OCI-LY7 (cell line): ENCODE measurements around the gene TBC1D21. TPM values are rescaled to one million over a fixed set of nuclear protein-coding genes. Genes with fewer than 3 reads are reported as not detected.

Source experiments
- BruUV-seq: library from RNA; stranded (reverse); fragments of 400-500 nt; replicated peaks from 2 replicates; lab custom pipeline; 2021; lab: Mats Ljungman, UMichigan
- CTCF ChIA-PET: fragments of 300-600 bp; sonication (Branson Sonifier 250); formaldehyde crosslinking; loops from one replicate; lab custom pipeline; 2022; ENCODE audit warnings: antibody characterized with exemption; ENCODE audit not compliant: unreplicated experiment; lab: Charles Lee
- POLR2A ChIA-PET: fragments of 300-600 bp; sonication (Branson Sonifier 250); formaldehyde crosslinking; loops from one replicate; lab custom pipeline; 2022; ENCODE audit warnings: antibody characterized with exemption; lab: Charles Lee
- DNase-seq: peaks from one replicate; pipeline ENCODE4 v3.0.0-alpha.2; 2015; ENCODE audit warnings: low spot score
- H2AFZ ChIP-seq: fragments of 200-600 bp; sonication (generic), shearing (Covaris generic); 2 replicates; pipeline ENCODE4 v1.6.1; 2014; ENCODE audit warnings: mild to moderate bottlenecking, antibody characterized with exemption, low read length, moderate library complexity
- H3K27ac ChIP-seq: fragments of 200-600 bp; sonication (generic); 2 replicates; pipeline ENCODE4 v1.5.1; 2014; ENCODE audit warnings: mixed run types, low read depth, mild to moderate bottlenecking, moderate library complexity, low read length, inconsistent platforms; ENCODE audit not compliant: poor library complexity, severe bottlenecking
- H3K36me3 ChIP-seq: fragments of 200-600 bp; sonication (generic); 2 replicates; pipeline ENCODE4 v1.6.1; 2014; ENCODE audit warnings: mild to moderate bottlenecking, antibody characterized with exemption, low read length, moderate library complexity, mixed read lengths; ENCODE audit not compliant: insufficient read depth
- H3K4me1 ChIP-seq: fragments of 200-600 bp; sonication (generic); 2 replicates; pipeline ENCODE4 v1.5.1; 2014; ENCODE audit warnings: mild to moderate bottlenecking, low read length; ENCODE audit not compliant: insufficient read depth, poor library complexity, severe bottlenecking
- H3K4me2 ChIP-seq: fragments of 200-600 bp; sonication (generic); 2 replicates; pipeline ENCODE4 v1.6.1; 2014; ENCODE audit warnings: mild to moderate bottlenecking, low read length
- H3K4me3 ChIP-seq: fragments of 200-600 bp; sonication (generic); 2 replicates; pipeline ENCODE4 v1.5.1; 2014; ENCODE audit warnings: mild to moderate bottlenecking, low read depth, low read length; ENCODE audit not compliant: poor library complexity, severe bottlenecking
- H3K79me2 ChIP-seq: fragments of 200-600 bp; sonication (generic); 2 replicates; pipeline ENCODE4 v1.6.1; 2016; ENCODE audit warnings: low read depth, mild to moderate bottlenecking, low read length, moderate library complexity, mixed read lengths; ENCODE audit not compliant: insufficient read depth
- H3K9me2 ChIP-seq: fragments of 200-600 bp; sonication (generic); 2 replicates; pipeline ENCODE4 v1.6.1; 2016; ENCODE audit warnings: mild to moderate bottlenecking, low read length, mixed read lengths; ENCODE audit not compliant: insufficient read depth
- H3K9me3 ChIP-seq: fragments of 200-600 bp; sonication (generic); 2 replicates; pipeline ENCODE4 v1.6.1; 2014; ENCODE audit warnings: mild to moderate bottlenecking, mixed run types, low read length, mixed read lengths
- H4K20me1 ChIP-seq: fragments of 200-600 bp; sonication (generic); 2 replicates; pipeline ENCODE4 v1.6.1; 2014; ENCODE audit warnings: mild to moderate bottlenecking, antibody characterized with exemption, low read length, moderate library complexity, mixed read lengths; ENCODE audit not compliant: insufficient read depth
- EZH2phosphoT487 ChIP-seq: fragments of 200-600 bp; sonication (generic); IDR thresholded peaks from 2 replicates; pipeline ENCODE4 v1.6.1; 2018; ENCODE audit warnings: low read depth, borderline replicate concordance, mild to moderate bottlenecking, mixed run types, antibody characterized with exemption, low read length, moderate library complexity, mixed read lengths
- intact Hi-C: fragments of 100-400 bp; cut with micrococcal nuclease; formaldehyde crosslinking; loops from one replicate; pipeline ENCODE4 v1.10.0; 2022; ENCODE audit not compliant: unreplicated experiment
- total RNA-seq, 2 experiments: library from RNA; depleted of rRNA in 1 of 2; stranded (reverse); fragments of >200 nt in 1 of 2; shearing (Covaris generic) in 1 of 2; gene quantifications; 2 replicates each; pipeline ENCODE4 v1.2.3, GENCODE V29; 2014 to 2022
- TF ChIP-seq, protein P1 (sequence below): fragments of 200-600 bp; sonication (generic); conservative IDR thresholded peaks from 2 replicates; pipeline ENCODE4 v1.5.1; 2014; ENCODE audit warnings: mild to moderate bottlenecking, antibody characterized with exemption, low read length, moderate library complexity, mixed read lengths

Gene TBC1D21
- total RNA-seq, 2 experiments from 2014 or later, result not detected

DNA sequence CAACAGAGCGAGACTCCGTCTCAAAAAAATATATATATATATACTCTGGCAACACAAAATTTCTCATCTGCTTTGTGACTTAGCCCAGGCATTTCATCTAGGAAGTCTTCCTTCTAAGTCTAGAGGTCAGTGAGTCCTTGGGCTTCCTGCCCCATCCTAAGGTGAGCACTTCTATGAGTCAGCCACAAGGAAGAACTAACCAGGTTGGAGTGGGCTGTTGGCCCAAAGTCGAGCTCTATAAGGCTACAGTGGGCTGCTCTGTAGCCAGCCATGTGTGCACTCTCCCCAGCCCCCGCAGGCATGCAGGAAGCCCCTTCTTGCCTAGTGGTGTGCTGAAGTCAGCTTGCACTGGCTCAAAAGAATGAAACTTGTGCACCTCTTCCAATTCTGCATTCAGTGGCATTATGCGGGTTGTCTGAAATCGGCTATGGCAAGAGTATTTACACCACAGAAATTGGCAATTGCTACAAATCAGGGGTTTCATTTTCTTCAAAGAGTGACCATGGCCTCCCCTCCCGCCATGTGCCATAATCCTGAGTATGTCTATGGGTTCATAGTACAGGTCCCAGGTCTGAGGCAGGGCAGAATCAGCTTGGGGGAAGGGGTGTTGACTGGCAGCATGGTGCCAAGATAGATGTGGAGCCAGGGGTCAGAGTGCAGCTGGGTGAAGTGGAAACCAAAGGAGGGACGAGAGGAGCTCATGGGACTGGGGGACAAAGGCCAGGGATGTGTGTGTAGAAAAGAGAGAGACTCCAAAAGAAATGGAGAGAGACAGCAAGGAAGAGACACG lies 30.9 kb downstream of the TBC1D21 start:
- CTCF ChIA-PET, result interaction anchor here (0.6 kb wide), 1 partner anchor 69 kb away, joined by 3 read pairs; no protein-coding TSS in a partner anchor
- no peak overlapping the region for H3K4me2 ChIP-seq
- no peaks in the 10 kb centered on the region for H3K79me2 ChIP-seq
- no TSS peak for BruUV-seq
- POLR2A ChIA-PET, result no interaction called here
- no peaks in the 10 kb centered on the region for H3K9me2 ChIP-seq
- DNase-seq, result no peak
- no peak overlapping the region for H3K4me3 ChIP-seq
- no peaks in the 10 kb centered on the region for H3K36me3 ChIP-seq
- H3K9me3 ChIP-seq, result no peaks in the 10 kb centered on the region
- no peak for TF ChIP-seq EZH2phosphoT487
- TF ChIP-seq, protein P1, sequence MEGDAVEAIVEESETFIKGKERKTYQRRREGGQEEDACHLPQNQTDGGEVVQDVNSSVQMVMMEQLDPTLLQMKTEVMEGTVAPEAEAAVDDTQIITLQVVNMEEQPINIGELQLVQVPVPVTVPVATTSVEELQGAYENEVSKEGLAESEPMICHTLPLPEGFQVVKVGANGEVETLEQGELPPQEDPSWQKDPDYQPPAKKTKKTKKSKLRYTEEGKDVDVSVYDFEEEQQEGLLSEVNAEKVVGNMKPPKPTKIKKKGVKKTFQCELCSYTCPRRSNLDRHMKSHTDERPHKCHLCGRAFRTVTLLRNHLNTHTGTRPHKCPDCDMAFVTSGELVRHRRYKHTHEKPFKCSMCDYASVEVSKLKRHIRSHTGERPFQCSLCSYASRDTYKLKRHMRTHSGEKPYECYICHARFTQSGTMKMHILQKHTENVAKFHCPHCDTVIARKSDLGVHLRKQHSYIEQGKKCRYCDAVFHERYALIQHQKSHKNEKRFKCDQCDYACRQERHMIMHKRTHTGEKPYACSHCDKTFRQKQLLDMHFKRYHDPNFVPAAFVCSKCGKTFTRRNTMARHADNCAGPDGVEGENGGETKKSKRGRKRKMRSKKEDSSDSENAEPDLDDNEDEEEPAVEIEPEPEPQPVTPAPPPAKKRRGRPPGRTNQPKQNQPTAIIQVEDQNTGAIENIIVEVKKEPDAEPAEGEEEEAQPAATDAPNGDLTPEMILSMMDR, result no peak
- intact Hi-C loops, result no loop called here
- no peaks in the 10 kb centered on the region for H4K20me1 ChIP-seq
- H3K4me1 ChIP-seq, result no peaks in the 10 kb centered on the region
- no peak overlapping the region for H2AFZ ChIP-seq
- H3K27ac ChIP-seq, result no peak overlapping the region

DNA sequence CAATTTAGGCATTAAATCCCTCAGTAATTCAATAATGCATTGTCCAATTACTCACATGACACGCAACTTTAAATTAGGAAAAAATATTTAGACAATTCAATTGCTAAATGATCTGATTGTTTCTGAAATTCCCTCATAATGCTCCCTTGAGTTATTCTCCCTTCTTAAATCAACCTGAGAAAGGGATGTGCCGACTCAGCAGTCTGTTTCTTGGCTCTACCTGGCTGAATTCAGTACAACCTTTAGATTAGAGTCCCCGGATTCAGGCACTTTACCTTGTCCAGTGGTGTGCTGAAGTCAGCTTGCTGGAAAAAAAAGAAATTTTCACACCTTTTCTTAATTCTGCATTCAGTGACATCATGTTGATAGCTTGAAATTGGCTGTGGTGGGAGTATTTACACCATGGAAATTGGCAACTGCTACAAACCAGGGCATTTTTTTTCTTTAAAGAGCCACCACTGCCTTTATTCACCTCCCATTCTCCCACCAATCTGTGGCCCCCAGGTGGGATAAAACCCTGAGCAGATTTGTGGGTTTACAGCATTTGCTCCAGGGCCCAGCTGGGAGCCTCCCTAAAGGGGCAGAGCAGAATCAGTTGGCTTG lies 32.0 kb downstream of the TBC1D21 start:
- POLR2A ChIA-PET, result no interaction called here
- no TSS peak for BruUV-seq
- H3K4me2 ChIP-seq, result no peak overlapping the region
- no peaks in the 10 kb centered on the region for H3K4me1 ChIP-seq
- H3K9me2 ChIP-seq, result no peaks in the 10 kb centered on the region
- CTCF ChIA-PET, result no interaction called here
- TF ChIP-seq EZH2phosphoT487, result no peak
- TF ChIP-seq, protein P1, result no peak
- H3K79me2 ChIP-seq, result no peaks in the 10 kb centered on the region
- DNase-seq, result no peak
- H2AFZ ChIP-seq, result no peak overlapping the region
- no peak overlapping the region for H3K27ac ChIP-seq
- intact Hi-C loops, result no loop called here
- no peaks in the 10 kb centered on the region for H3K9me3 ChIP-seq
- no peak overlapping the region for H3K4me3 ChIP-seq
- no peaks in the 10 kb centered on the region for H4K20me1 ChIP-seq
- H3K36me3 ChIP-seq, result no peaks in the 10 kb centered on the region
